Measurements from ENCODE around the gene KIAA1217. TPM values are rescaled to one million over a fixed set of nuclear protein-coding genes. Genes with fewer than 3 reads are reported as not detected.

The KIAA1217 gene
- total RNA-seq, 4 donors from 2014 or later: 10.1 to 15.9 (median 12.5) TPM

- TF ChIP-seq EP300 (IDR thresholded peaks at IDR 0.05): no peak
- Histone ChIP-seq H3K9me3 (no peaks in the 10 kb centered on the region), H3K4me1 (peaks cover 37 to 58% (median 45%) of the 10 kb centered on the region in 4 donors), H3K27ac (replicated peaks in 1 of 4) (no peak overlapping the region), H3K4me3 (no peak overlapping the region), H3K36me3 (no peaks in the 10 kb centered on the region), H3K27me3 (no peaks in the 10 kb centered on the region)
- no peak for DNase-seq (ENCODE audit: extremely low spot score)
- WGBS: 81% methylated on average over 4 of the region's 4 CpGs
- intact Hi-C loops (cut with DNase I): no loop called here
These were observed 4.3 kb downstream of the KIAA1217 start for GRCh38 chr10:24213266-24213665.

- no peak for TF ChIP-seq CTCF (IDR thresholded peaks at IDR 0.05)
- TF ChIP-seq POLR2A (IDR thresholded peaks at IDR 0.05; ENCODE audit: low read depth): no peak
- no peak for TF ChIP-seq EP300 (IDR thresholded peaks at IDR 0.05)
- TF ChIP-seq POLR2AphosphoS5 (IDR thresholded peaks at IDR 0.05): no peak
These were observed 4.9 kb downstream of the KIAA1217 start for GRCh38 chr10:24213881-24214280.

GRCh38 chr10:24214762-24215161, 5.8 kb downstream of the KIAA1217 start:
- H3K9me3 ChIP-seq: no peaks in the 10 kb centered on the region
- H3K27me3 ChIP-seq: no peaks in the 10 kb centered on the region
- WGBS: 75% methylated on average over 2 of the region's 5 CpGs
- intact Hi-C loops (cut with DNase I): no loop called here
- TF ChIP-seq CTCF (IDR thresholded peaks at IDR 0.05) (no peak), POLR2AphosphoS5 (IDR thresholded peaks at IDR 0.05) (no peak), EP300 (IDR thresholded peaks at IDR 0.05) (no peak), POLR2A (IDR thresholded peaks at IDR 0.05; ENCODE audit: low read depth) (no peak)
- DNase-seq (ENCODE audit: extremely low spot score): no peak
- peaks cover 0 to 10% (median 2%) of the 10 kb centered on the region in 4 donors for H3K36me3 ChIP-seq
- H3K4me3 ChIP-seq: peak overlapping the region in 2 of 4 donors; percentile 3 to 13
- H3K4me1 ChIP-seq: peaks cover 24 to 46% (median 37%) of the 10 kb centered on the region in 4 donors
- peak overlapping the region; percentile 47 to 66 (median 50) for H3K27ac ChIP-seq (replicated peaks in 1 of 4)

More at GRCh38 chr10:24213881-24214280, 4.9 kb downstream of the KIAA1217 start:
- no peak overlapping the region for H3K4me3 ChIP-seq
- DNase-seq (ENCODE audit: extremely low spot score): no peak
- peaks cover 31 to 51% (median 40%) of the 10 kb centered on the region in 4 donors for H3K4me1 ChIP-seq
- 100% methylated on average over 2 of the region's 2 CpGs for WGBS
- H3K27me3 ChIP-seq: no peaks in the 10 kb centered on the region
- H3K9me3 ChIP-seq: no peaks in the 10 kb centered on the region
- intact Hi-C loops (cut with DNase I): no loop called here
- peak overlapping the region in 3 of 4 donors; percentile 47 to 66 (median 50) for H3K27ac ChIP-seq (replicated peaks in 1 of 4)
- H3K36me3 ChIP-seq: peaks cover 0 to 1% (median 0%) of the 10 kb centered on the region in 4 donors

GRCh38 chr10:24215196-24215595, 6.3 kb downstream of the KIAA1217 start:
- WGBS: 36% methylated on average over 4 of the region's 4 CpGs
- peak overlapping the region in 1 of 4 donors; percentile 13 for H3K4me3 ChIP-seq
- no peak for DNase-seq (ENCODE audit: extremely low spot score)
- TF ChIP-seq POLR2A (IDR thresholded peaks at IDR 0.05; ENCODE audit: low read depth) (no peak), POLR2AphosphoS5 (IDR thresholded peaks at IDR 0.05) (peak in 1 of 2 donors; percentile 40)
- H3K9me3 ChIP-seq: no peaks in the 10 kb centered on the region
- intact Hi-C loops (cut with DNase I): no loop called here
- H3K36me3 ChIP-seq: peaks cover 0 to 14% (median 4%) of the 10 kb centered on the region in 4 donors
- peaks cover 20 to 42% (median 35%) of the 10 kb centered on the region in 4 donors for H3K4me1 ChIP-seq
- no peaks in the 10 kb centered on the region for H3K27me3 ChIP-seq
- peak overlapping the region; percentile 47 to 66 (median 54) for H3K27ac ChIP-seq (replicated peaks in 1 of 4)

- peaks cover 16 to 41% (median 31%) of the 10 kb centered on the region in 4 donors for H3K4me1 ChIP-seq
- H3K27me3 ChIP-seq: no peaks in the 10 kb centered on the region
- H3K4me3 ChIP-seq: no peak overlapping the region
- peak overlapping the region; percentile 47 to 66 (median 54) for H3K27ac ChIP-seq (replicated peaks in 1 of 4)
- no peaks in the 10 kb centered on the region for H3K9me3 ChIP-seq
- TF ChIP-seq EP300 (IDR thresholded peaks at IDR 0.05) (no peak), POLR2A (IDR thresholded peaks at IDR 0.05; ENCODE audit: low read depth) (no peak), CTCF (IDR thresholded peaks at IDR 0.05) (no peak), POLR2AphosphoS5 (IDR thresholded peaks at IDR 0.05) (no peak)
- intact Hi-C loops (cut with DNase I): no loop called here
- no peak for DNase-seq (ENCODE audit: extremely low spot score)
- peaks cover 0 to 19% (median 5%) of the 10 kb centered on the region in 4 donors for H3K36me3 ChIP-seq
- WGBS: 68% methylated on average over 5 of the region's 5 CpGs
These were observed 6.7 kb downstream of the KIAA1217 start for GRCh38 chr10:24215603-24216002.

- intact Hi-C loops (cut with DNase I): no loop called here
- WGBS: 97% methylated on average over 3 of the region's 3 CpGs
These were observed 11.0 kb downstream of the KIAA1217 start for GRCh38 chr10:24219963-24220362.

More at GRCh38 chr10:24219963-24220362, 11.0 kb downstream of the KIAA1217 start:
- Histone ChIP-seq H3K27me3 (no peaks in the 10 kb centered on the region), H3K27ac (replicated peaks in 1 of 4) (no peak overlapping the region), H3K4me1 (peaks cover 8 to 33% (median 14%) of the 10 kb centered on the region in 4 donors), H3K4me3 (no peak overlapping the region), H3K36me3 (peaks cover 0 to 39% (median 9%) of the 10 kb centered on the region in 4 donors), H3K9me3 (no peaks in the 10 kb centered on the region)
- DNase-seq (ENCODE audit: extremely low spot score): no peak
- TF ChIP-seq CTCF (IDR thresholded peaks at IDR 0.05) (no peak), EP300 (IDR thresholded peaks at IDR 0.05) (no peak), POLR2AphosphoS5 (IDR thresholded peaks at IDR 0.05) (no peak), POLR2A (IDR thresholded peaks at IDR 0.05; ENCODE audit: low read depth) (no peak)

Data from esophagus muscularis mucosa (tissue), 4 donors.